GM19025 (cell line): Measurements from ENCODE around the gene GPC3.

ENCODE experiments used
- ATAC-seq: cut with Tn5 transposase; IDR thresholded peaks from one replicate; pipeline ENCODE4 v1.9.1; 2021; ENCODE audit warnings: mild to moderate bottlenecking, low read depth, moderate library complexity; ENCODE audit not compliant: unreplicated experiment

Gene GPC3

DNA sequence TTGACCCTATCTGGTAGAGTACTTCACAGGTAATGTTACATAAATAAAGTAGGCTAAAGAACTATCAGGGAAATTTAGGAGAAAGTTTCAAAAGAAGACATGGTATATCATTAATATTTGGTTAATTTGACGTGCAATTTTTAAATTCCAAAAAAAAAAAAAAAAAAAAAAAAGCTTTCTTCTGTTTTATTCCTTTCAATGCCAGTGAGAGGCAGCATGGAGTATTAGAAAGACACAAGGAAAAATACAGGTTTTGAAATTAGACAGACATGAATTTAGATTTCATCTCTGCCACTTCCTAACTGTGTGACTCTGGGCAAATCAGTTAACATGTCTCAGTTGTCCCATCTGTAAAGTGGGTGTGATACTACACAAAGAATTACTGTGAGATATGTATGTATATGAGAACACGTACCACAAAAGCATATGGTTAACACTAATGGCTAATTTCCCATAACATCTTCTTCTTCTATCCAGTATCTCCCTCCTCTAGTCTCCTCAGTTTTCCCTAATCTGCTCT is 132.5 kb downstream of the GPC3 start:
- no peak for ATAC-seq

DNA sequence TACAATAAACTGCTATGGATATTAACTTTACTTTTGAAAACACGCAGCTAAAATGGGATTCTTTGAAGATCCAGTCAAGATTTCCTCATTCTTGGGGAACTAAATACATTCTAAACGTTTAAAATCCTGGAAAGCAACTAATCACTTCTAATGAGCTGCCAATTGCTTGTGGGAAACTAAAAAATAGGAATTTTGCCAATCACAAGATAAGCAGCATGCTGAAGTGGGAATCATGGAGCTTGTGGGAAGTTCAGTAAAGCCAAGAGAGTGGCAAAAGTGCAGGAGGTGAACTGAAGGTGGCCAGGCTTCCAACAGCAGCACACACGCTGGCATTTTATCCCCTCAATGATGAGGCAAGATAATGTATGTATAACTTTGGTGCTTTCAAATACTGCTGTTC is 133.0 kb downstream of the GPC3 start:
- ATAC-seq, result no peak

DNA sequence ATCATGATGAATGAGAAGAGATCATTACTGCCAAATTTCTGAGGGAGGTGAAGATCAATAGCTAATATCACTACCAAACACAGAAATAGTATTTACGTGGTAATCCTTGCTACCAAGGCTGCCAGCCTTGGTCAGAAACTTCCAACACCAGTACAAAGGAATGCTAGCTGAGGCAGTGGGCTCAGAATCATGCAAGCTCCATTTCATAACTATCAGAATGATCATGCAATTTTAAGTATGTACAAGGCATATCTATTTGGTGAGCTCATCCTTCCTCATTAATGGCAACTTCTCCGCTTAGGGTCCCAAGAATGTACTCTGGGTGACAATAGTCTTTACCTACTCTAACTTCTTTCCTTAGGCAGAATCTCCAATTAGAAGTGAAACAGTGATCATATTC is 135.0 kb downstream of the GPC3 start:
- no peak for ATAC-seq

DNA sequence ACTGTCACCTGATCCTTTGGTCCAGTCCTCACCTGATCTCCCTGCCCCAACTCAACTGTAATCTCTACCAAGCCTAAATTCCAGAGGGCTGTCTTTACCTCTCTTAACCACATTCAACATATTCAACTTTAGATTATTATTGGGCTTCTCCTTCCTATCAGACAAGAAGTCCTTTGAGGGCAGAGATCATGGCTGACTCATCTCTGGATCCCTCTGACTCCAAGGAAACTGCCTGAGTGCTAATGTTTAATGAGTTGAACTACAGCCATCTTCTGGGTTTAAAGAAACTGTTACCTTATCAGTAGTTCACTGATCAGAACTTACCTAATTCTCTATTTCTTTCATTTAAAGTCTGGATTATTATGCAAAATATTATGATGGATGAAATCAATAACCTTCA is 135.7 kb downstream of the GPC3 start:
- ATAC-seq, result no peak

DNA sequence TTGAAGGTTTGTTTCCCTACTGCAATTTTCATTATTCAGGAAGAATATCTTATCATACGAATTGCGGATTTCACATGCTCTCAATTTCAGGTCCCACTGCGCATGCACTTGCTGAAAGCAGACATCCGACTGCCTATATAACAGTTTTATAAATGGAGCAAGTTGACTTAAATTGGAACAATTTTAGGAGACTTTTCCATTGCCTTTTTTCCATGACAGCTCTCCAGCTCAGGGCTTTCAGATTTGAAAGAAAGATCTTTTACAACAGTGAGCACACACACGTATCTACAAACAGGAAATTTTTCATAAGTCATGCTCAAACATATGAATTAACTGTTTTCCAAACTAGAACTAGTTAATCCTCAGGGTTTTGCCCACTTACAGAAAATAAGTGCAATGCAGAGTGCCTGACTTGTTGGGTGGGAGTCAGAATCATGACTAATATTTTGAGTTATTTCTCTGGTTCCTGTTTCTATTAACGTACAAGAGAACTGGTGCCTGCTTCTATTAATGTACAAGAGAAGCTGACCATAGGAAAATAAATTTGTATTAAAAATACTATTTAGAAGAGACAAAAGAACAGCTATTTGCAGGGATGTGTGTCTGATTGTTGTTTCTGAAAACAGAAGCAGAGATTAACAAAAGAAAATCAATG is 137.9 kb downstream of the GPC3 start:
- no peak for ATAC-seq

DNA sequence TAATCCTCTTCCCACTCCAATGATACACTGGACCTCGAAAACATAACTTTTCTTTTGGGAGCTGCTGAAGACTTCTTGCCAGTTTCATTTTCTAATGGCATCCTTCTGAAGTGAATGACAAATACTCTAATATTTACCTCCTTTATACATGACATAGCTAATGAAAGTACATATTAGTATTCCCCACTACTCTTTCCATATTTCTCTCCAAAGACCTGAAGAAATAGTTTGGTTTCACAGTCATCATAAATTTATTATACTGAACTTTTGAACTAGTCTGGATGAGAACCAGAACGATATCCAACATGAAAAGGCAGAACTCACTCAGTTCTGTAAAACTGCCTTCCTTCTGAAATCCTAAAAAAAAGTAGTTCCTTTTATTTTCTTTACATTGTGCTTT is 139.1 kb downstream of the GPC3 start:
- no peak for ATAC-seq

DNA sequence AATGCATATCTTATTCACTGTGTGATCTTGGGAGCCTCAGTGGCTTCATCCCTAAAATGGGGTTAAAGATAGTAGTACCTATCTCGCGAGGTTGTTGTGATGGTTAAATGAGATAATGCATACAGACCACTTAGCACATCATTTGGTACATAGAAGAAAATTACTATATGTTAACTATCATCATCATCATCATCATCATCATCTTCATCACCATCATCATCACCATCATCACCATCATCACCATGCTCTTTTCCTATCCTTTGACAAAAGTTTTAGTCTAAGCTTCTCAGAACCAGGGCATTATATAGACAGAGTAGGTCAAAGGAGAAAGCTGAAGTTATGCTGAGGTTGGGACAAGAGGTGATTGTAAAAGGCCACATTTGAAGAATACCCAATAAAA is 145.0 kb downstream of the GPC3 start:
- ATAC-seq, result no peak

DNA sequence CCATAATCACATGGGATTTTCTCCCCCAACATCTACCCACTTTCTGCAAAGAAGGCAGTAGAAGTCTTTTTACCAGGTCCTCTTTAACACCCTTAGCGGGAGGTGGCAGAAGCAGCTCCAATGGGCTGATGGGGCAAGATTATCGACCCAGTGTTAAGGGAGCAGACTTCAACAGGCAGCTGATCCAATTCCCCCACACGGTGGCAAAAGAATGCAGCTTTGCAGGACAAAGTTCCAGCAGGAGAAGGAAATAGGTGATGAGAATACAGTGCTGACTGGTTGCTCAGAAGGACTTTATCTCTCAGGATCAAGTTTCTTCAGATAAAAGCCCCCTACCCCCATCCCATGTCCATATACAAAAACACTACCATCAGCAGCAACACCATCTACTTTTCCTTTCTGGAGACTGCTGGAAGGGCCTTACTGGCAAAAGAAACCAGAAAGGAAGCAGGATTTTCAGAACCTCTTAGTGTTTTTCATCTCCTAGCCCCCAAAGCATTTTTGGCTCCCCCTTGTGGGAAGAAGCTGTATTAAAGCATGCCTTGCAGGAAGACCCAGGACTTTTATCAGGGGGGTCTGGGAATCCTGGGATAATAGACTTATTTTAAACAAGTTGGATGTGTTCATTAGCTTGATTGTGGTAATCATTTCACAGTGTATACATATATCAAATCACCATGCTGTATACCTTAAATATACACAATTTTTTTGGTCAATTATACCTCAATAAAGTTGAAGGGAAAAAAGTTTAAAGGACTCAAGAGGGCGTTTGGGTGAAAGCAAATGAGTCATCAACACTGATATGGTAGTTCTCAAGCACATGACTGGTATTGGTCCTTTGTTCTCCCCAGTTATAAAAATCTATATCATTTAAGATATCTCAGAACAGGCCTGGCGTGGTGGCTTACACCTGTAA is 146.4 kb downstream of the GPC3 start:
- no peak for ATAC-seq

DNA sequence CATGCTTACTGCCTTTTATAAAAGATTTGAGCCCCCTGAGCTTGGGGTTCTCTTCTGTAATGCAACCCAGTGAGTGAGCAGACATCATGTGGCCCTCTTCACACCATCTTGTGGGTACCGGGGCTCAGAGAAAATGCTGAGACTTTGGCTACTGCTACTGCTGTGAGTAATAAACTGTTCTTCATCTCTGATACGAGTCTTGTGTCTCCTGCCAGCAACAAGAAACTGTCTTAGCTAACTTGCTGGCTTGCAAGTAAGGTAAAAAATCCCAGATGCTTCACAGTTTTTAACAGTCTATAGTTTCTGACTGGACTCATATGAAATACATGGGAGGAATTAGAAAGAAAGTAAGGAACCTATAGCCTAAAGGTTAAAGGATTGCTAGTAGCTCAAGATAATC is 148.3 kb downstream of the GPC3 start:
- ATAC-seq, result no peak

DNA sequence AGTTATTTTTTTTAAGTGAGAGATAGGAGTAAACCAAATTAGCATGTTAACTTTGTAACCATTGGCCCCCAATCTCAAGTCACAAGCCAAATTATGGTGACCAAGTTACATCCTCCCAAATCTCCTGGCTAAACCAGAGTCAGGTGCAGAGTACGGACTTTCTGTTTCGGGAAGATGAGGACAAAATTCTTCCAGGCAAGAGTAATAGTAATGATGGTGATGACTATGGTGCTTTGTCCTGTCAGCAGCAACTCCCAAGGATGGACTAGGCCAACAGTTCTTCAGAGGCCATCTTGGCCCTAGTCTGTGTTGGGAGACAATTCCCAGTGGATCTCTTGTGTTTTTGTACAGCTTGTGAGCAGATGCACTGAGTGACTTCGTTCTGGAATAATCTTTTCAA is 148.8 kb downstream of the GPC3 start:
- ATAC-seq, result no peak

DNA sequence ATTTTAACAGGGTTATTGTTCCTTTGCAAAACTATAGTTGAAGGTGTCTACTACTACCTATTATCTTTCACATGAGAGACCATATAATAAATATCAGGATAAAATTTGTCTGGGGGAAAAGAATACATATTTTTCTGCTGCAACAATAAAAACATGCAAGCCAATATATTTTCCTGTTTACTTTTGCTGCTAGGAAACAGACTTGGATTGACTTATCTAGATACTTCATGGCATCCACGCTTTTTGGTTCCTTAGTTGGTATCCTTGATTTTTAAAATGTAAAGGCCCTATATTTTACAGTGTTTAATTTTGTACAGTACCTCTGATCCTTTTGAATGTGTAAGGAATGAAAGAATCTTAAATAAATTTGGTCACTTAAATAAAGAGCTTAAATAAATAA is 150.6 kb downstream of the GPC3 start:
- no peak for ATAC-seq

DNA sequence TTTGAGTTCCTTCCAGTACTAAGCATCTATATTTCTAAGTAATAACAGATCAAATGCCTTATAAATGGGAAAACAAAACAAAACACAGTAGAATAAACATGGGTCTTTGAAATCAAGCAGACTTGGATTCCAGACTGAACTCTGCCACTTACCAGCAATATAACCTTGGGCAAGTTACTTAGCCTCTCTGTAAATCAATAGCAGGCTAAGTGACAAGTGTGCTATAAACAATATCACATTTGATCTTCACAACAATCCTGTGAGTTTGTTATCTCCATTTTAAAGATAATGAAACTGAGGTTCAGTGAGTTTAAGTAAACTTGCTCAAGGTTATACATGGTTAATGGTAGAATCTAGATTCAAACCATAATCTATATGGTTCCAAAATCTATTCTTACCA is 165.8 kb downstream of the GPC3 start:
- no peak for ATAC-seq

DNA sequence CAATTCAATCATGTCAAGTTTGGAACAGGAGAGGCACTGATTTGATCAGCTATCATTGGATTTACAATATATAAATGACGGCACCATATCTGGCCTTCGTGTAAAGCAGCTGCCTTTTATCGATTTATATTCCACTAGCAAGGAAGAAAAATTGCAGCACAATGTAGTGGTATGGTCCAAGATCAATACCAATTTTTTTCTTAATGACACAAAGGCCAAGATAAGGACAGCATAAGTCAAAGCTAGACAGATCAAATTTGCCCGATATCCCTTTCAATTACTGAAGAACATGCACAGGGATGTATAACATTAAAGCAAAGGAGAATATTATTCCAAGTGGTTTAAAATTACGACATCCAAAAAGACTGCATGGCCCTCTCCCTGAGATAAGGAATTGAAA is 167.4 kb downstream of the GPC3 start:
- no peak for ATAC-seq

DNA sequence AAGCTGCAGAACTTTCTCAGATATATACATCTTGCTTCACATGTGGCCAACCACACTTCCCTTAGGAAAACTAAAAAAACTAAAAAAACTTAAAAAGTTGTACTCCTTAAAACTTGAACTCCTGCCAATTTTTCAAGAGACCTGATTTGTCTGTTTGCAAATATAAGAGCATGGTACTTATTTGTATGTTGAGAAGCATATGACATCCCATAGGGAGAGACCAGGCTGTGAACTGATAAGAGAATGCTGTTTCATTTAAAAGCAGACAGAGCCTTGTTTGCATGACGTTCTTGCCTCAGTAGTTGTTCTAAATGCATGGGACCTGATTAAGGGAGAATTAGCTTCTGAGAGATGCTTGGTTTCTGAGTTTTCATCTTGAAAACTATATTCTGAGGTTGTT is 169.9 kb downstream of the GPC3 start:
- no peak for ATAC-seq

DNA sequence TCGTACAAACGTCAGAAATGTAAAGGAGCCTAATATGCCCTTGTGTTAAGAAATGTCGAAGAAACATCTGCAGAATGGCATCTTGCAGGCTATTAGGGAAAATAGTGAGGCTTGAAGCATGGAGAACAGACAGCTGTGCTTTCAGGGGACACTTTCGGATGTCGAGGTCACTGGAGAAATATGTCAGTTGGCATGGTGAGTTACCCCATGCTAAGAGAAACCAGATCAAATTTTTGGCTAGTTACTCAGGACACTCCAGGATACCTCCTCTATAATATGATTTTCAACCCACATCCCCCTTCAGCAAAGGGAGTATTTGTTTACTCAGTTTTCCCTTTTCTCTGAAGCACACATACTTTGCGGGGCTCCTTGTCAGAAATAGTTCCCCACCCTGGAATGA is 171.4 kb downstream of the GPC3 start:
- ATAC-seq, result no peak

DNA sequence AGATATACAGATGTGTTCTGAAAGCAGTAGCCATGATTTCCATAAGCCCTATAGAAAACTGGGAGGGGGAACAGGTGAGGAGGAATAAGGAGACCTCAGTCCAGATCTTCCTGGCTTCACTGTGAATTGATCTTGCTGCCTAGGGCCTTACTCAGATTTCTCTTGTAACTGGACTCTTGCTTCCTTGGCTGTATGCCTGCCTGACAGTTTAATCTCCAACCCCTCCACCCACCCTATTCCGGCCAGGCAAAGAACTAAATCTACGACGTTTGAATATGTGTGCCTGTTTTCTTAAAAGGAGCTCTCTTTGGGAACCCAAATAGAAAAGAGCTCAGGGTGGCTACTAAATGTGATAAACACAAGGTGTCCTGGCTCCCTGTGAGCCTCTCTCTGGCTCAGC is 173.0 kb downstream of the GPC3 start:
- ATAC-seq, result no peak

DNA sequence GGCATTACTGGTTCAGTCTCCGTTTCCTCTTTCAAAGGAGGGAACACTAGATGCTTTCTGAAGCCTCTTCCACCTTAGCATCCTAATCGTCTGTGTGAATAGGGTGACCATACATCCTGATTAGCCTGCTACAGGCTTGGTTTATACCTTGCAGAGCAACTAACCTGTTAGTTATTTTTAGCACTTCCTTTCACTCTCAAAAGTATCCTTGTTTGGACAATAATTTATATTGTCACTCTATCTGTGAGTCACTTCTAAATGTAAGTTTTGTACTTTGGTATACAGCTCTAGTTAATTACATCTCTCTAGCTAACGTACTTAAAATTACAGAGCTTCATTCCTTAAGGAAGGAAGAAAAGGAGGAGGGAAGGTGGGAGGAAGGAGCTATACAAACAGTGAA is 174.5 kb downstream of the GPC3 start:
- ATAC-seq, result no peak

DNA sequence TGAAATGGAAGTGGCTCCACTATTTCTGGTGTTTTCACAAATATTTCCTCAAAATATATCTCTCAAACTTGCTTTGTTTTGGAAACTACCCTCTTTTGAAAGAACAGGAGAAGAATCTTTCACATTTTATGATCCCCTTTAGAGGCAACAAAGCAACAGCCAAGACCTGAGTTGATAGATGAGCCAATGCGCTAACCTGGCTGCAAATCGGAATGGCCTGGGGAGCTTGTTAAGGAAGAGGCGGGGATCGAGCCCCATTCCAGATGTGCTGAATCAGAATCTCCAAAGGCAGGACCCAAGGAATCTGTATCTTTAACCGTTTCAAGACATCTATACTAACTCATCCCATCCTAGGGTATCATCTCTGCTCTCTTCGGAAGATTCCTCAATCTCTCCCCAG is 181.3 kb downstream of the GPC3 start:
- no peak for ATAC-seq

DNA sequence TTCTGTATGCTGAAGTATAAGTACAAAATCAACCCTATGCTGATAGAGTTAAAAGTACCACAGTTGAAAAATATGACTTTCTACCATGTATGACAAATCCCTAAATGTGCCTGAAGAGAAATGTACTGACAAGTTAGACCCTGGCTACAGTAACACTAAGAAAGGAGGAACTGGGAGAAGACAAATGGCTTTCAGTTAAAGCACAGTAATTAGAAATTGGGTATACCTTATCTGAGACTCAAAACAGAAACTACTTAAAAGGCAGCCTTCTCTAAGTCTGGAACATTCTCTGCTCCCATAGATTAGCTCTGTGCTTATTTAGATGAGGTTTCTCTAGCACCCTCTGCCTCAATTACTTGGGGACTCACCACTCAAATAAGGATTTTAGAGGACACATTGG is 189.1 kb downstream of the GPC3 start:
- ATAC-seq, result no peak

DNA sequence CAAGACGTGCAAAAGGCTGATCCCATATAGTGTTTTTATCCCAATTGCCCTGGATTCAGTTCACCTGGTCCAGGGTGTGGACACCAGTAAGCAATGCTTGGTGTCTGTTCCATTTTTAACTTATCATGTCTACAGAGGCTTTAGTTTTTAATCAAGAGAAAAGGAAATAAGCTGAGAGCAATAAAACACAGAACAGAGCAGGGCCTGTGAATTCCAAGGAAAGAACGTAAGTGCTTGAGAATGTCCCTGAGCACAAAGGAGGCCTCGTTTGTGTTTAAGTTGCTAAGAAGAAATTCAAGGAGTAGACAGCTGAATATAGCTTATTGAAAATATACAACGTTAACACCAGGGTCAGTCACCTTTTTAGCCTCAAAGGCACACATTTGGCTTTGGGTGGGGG is 191.3 kb downstream of the GPC3 start:
- no peak for ATAC-seq

DNA sequence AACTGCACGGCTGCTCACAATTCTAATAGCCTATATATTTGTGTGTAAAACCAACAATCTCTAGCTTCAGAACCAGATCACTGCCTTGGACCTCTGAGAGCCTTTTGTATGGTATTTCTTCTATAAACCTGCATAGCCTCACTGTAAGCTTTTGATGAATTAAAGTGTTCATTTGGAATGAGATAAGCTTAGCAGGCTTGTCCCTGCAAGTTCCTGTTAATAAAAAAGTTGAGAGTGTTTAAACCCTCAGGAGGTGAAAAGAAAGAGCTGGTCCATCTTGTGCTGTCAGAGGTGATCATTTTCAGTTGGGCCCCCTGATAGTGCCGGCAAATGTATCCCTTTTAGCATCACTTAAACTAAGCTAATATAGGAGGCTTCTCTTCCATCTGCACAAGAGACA is 191.8 kb downstream of the GPC3 start:
- no peak for ATAC-seq
